Fibroblast of mammary gland (primary cell): Measurements from ENCODE around the gene B4GALT5.

Source experiments
- DNase-seq: peaks from one replicate; pipeline ENCODE4 v3.0.0-alpha.2; 2010; ENCODE audit warnings: low read depth
- H3K4me3 ChIP-seq: 2 replicates; pipeline ENCODE4 v1.5.1; 2011; ENCODE audit warnings: low read depth, mild to moderate bottlenecking, low read length, moderate library complexity; ENCODE audit not compliant: control insufficient read depth
- TF ChIP-seq, protein P1 (sequence below): conservative IDR thresholded peaks from 2 replicates; pipeline ENCODE4 v1.5.1; 2011; ENCODE audit warnings: low read depth, low read length, inconsistent platforms; ENCODE audit not compliant: control insufficient read depth, insufficient read depth

B4GALT5 gene

DNA sequence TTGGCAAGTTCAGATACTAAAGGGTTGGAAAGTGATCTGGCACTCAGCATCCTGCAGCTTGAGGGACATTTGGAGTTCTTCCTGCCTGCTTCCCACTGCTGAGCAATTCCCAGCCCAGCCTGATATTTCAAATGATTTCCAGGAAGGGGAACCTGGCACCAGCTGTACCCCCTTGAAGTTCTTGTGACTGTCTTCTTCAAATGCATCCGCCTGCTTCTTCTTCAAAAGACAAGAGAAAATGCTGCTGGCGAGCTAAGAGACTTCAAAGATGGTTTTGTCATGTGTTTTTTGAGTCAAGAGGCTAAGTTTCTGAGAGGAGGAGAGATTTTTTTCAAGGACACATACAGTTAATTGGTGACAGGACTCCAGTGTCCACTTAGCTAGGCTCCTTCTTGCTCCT, 42.6 kb upstream of the B4GALT5 start:
- TF ChIP-seq, protein P1, sequence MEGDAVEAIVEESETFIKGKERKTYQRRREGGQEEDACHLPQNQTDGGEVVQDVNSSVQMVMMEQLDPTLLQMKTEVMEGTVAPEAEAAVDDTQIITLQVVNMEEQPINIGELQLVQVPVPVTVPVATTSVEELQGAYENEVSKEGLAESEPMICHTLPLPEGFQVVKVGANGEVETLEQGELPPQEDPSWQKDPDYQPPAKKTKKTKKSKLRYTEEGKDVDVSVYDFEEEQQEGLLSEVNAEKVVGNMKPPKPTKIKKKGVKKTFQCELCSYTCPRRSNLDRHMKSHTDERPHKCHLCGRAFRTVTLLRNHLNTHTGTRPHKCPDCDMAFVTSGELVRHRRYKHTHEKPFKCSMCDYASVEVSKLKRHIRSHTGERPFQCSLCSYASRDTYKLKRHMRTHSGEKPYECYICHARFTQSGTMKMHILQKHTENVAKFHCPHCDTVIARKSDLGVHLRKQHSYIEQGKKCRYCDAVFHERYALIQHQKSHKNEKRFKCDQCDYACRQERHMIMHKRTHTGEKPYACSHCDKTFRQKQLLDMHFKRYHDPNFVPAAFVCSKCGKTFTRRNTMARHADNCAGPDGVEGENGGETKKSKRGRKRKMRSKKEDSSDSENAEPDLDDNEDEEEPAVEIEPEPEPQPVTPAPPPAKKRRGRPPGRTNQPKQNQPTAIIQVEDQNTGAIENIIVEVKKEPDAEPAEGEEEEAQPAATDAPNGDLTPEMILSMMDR = no peak
- no peak overlapping the region for H3K4me3 ChIP-seq
- DNase-seq = no peak

DNA sequence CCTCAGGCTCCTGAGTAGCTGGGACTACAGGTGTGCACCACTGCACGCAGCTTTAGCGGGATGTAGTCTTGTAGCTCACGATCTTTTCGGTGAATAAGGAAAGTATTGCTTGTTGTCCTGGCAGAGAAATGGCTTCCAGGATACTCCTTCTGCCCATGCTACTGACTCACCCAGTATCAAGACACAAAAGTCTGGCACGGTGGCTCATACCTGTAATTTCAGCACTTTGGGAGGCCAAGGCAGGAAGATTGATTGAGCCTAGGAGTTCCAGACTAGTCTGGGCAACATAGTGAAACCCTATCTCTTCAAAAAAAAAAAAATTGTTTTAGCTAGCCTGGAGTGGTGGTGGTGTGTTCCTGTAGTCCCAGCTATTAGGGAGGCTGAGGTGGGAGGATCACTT, 40.9 kb upstream of the B4GALT5 start:
- no peak for DNase-seq
- TF ChIP-seq, protein P1 = no peak
- H3K4me3 ChIP-seq = no peak overlapping the region

DNA sequence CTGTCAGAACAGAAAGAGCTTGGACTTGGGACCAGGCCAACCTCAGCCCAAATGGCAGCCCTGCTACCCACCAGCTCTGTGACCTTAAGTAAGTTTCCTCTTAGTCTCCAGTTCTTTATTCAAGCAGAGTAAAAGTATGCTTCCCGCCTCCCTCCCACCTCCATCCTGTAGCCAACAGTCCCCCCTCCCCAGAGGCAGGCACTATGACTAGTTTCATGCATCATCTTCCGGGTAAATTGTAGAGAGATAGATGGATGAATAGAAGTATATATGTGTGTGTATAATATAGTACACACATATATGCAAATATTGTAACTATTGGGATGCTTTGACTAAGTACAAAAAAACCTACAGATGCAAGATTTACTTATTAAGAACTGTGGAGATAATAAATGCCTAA, 39.5 kb upstream of the B4GALT5 start:
- DNase-seq = no peak
- TF ChIP-seq, protein P1 = no peak
- H3K4me3 ChIP-seq = no peak overlapping the region

DNA sequence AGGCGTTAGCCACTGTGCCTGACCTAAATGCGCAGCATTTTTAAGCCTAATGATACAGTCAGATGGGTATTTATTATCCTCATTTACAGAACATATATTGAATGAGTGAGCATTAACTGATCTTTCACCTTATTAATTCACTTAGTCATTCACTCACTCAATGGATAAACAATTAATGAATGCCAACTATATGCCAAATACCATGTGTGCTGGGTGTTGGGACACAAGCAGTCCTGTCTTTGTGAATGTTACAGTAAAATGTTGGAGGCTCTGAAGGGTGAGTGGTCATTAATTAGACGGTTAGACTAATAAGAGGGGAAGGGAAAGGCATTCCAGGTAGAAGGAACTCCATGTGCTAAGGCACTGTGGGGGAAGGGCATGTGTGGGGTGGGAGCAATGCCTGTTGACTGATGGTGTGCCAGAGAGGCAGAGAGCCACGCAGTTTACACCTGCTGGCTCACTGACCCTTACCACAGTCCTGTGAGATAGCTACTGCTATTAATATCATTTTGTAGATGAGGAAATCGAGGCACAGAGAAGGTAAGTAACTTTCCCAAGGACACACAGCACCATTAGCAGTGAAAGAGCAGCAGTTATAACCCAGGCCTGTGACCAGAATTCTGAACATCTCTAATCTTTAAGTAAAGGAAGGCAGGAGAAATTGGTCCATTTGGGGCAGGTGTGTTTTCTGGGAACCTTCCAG, 38.7 kb upstream of the B4GALT5 start:
- TF ChIP-seq, protein P1 = no peak
- H3K4me3 ChIP-seq = no peak overlapping the region
- no peak for DNase-seq

DNA sequence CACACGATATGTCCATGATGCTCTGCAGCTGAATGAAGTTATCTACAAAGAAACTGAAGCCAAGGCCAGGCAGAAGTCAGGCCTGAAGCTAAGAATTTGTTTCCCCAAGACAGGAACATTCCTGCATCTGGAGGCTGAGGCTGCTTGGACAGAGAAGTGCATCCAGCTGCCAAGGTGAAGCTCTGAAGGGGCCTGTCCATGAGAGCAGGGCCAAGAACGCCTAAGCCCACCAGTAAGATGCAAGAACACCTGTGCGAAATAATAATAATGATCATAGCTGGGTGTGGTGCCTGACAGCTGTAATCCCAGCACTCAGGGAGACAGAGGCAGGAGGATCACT, 37.7 kb upstream of the B4GALT5 start:
- H3K4me3 ChIP-seq = no peak overlapping the region
- TF ChIP-seq, protein P1 = no peak
- no peak for DNase-seq

DNA sequence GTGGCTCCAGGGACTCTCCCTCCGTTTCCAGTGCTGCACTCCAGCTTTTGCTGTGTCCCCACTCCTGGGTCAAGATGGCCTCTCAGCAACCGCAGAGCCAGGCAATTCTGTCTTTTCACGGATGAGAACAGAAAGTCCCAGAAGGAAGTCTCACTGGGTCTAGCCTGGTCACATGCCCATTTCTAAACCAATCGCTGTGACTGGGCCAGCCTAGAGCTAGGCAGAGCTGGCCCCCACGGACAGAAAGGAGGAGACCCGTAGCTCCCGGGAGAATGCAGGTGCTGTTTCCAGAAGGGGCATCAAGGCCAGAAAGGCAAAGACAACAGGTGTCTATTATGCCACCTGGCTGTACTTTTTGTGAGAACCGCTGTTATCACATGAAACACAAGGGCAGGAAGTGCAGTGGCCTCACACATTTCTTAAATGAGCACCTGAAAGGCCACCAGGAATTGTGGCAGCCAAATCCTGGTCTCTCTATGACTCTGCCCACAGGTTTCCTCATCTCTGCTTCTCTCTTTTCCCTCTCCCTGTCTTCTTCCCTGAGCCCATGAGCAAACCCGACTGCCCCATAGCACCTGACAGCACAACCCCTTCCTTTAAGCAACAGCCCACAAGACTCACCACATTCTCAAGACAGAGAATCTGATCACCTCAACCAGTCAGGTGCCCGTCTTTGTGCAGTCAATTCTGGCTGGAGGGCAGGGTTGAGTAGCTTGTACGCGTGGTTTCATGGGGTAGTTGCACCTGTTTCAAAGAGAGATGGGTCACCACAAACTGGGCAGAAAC, 37.1 kb upstream of the B4GALT5 start:
- H3K4me3 ChIP-seq = no peak overlapping the region
- no peak for DNase-seq
- TF ChIP-seq, protein P1 = no peak
